Fibroblast of skin of left quadriceps (primary cell): ENCODE results near the gene IGSF21.
"Not testable (repeated sequence)": the region's sequence is repeated elsewhere in the genome, so short reads cannot be mapped to it uniquely, and the experiment has no call there.

Experiments
- DNase-seq, 2 experiments: peaks; one replicate each; pipeline ENCODE4 v3.0.0-alpha.2; 2013; ENCODE audit warnings: low read depth in 2 of 2

The IGSF21 gene

DNA sequence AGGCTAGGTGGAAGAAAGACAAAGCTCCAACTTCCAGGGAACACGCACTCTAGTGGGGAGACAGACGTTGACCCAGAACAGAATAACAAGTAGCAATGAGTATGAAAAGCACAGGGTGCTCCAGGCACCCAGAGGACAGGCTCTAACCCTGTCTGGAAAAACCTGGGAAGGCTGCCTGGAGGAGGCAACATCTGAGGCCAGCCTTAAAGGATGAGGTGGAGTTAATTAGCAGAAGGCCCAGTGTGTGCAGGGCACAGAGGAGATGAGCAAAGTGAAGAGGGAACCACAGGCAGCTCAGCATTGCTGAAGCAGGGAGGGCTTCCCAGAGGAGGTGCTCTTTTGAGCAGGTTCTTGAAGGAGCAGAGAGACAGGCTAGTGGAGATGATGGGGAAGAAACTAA lies 246.4 kb downstream of the IGSF21 start:
- no peak for DNase-seq

DNA sequence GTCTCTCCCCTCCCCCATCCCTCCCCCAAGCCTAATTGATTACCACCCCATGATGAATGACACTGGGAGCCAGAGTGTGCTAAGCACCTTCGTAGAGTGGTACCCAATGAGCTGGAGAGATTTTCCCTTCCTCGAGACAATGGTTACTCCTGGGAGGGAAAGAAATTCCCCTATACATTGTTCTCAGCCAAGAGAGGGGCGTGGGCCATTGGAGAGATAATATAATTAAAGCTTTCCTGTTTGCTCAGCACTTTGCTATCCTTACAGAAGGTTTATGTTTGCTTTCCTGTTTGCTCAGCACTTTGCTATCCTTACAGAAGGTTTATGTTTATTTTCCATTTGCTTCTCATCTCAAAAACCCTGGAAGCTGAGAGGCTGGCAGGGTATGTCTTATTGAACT lies 247.0 kb downstream of the IGSF21 start:
- no peak for DNase-seq

DNA sequence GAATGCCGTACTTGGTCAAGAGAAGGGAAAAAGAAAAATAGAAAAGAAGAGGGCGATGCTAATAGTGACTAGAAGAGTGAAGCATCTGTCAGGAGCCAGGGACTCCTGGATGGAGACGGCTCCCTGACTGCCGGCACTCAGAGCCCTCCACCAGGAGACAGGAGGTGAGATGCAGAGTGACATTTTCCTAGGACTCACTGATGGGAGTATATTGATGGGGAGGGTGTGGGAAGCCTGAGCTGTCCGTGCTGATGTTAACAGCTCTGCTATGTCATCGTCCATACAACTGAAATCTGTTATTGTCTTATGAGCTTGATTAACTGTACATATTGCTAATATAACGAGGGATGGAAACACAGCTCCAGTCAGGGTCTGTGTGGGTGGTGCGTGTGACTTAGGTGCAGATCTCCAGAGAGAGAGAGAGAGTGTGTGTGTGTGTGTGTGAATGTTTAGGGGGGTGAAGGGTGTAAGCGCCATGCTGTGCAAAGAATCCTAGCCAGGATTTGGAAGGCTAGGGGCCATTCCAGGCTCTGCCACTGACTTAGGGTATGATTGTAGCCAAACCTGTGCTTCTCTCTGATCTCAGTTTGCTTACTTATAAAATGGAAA lies 250.1 kb downstream of the IGSF21 start:
- no peak for DNase-seq

DNA sequence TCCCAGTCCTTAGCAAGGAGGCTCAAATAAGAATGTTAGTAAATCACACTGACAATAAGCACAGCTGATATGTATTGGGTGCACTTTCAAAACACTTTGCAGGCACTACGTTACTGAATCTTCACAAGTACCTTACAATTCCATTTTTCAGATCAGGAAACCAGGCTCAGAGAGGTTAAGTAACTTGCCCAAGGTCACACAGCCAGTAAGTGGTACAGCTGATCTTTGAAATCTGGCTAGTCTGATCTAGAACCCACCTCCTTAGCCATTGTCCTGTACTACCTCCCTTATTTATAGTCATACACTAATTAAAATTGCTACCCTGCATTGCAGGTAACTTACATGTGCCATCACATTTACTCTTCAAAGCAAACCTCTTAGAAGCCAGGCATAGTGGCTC lies 251.0 kb downstream of the IGSF21 start:
- no peak for DNase-seq

DNA sequence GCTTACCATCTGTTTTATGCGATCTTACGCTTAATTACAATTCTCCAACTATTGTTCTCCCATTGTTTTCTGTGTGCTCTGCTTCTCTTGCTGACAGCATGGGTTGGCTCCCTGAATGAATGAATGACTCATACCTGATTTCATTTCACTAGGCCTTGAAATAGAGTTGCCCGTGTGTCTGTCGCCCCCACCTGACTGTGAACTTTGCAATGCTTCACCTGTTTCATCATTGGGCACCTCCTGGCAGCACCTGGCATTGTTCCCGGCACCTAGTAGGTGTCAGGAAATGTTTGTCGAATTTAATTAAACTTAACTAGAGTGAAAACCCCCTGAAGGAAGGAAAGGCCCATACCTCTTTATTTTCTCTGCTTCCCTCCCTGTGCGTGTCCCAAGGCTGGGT lies 252.7 kb downstream of the IGSF21 start:
- no peak for DNase-seq

DNA sequence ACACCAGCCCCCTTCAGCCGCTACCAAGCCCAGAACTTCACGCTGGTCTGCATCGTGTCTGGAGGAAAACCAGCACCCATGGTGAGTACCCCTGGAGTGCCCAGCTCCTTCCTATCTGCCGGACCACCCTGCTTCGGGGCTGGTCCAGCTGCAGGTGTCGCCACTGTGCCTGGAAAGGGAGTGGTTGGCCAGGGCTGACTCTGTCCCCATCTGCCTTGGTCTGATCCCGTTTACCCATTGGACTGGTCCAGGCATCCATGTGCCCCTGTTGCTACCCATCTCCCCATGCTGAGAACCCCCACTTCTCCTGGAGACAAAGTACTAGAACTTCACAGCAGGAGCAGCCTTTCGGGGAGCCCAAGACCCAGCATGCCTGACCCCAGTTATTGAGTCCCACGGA lies 254.6 kb downstream of the IGSF21 start:
- no peak for DNase-seq

DNA sequence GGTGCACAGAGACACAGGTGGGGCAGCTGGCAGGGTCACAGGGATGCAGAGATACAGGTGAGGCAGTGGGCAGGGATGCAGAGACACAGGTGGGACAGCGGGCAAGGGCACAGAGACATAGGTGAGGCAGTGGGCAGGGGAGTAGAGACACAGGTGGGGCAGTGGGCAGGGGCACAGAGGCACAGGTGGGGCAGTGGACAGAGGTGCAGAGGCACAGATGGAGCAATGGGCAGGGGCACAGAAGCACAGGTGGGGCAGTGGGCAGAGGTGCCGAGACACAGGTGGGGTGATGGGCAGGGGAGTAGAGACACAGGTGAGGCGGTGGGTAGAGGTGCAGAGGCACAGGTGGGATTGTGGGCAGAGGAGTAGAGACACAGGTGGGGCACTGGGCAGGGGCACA lies 255.8 kb downstream of the IGSF21 start:
- DNase-seq = no peak

DNA sequence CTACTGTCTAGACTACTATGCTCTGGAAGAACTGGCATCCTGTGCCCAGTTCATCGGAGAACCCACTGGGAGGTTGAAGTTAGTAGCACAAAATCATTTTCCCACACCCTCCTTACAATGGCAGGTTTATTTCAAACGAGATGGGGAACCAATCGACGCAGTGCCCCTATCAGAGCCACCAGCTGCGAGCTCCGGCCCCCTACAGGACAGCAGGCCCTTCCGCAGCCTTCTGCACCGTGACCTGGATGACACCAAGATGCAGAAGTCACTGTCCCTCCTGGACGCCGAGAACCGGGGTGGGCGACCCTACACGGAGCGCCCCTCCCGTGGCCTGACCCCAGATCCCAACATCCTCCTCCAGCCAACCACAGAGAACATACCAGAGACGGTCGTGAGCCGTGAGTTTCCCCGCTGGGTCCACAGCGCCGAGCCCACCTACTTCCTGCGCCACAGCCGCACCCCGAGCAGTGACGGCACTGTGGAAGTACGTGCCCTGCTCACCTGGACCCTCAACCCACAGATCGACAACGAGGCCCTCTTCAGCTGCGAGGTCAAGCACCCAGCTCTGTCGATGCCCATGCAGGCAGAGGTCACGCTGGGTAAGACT lies 257.6 kb downstream of the IGSF21 start:
- no peak for DNase-seq

DNA sequence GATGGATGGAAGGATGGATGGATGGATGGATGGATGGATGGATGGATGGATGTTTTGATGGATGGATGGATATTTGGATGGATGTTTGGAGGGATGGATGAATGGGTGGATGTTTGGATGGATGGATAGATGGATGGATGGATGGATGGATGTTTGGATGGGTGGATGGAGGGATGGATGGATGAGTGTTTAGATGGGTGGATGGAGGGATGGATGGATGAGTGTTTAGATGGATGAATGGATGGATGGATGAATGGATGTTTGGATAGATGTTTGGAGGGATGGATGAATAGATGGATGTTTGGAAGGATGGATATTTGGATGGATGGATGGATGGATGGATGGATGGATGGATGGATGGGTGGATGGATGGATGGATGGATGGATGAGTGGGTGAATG lies 264.9 kb downstream of the IGSF21 start:
- DNase-seq = not testable (repeated sequence)

DNA sequence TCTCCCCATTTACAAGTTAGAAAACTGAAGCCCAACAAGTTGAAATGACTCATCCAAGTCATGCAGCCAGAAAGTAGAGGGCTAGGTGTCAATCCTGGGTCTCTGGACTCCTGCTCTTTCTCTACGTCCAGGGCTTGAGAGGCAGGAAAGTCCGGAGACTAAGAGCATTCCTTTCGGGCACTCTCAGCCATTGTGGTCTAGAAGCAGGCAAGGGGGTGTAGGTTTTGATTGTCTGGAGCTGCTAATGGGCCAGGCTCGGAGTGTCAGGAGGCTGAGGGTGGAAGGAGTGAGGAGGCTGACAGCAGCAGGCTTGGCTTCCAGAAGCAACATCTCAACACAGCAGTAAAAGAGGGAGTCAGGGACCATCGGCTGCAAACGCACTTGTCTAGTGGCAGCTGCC lies 265.6 kb downstream of the IGSF21 start:
- DNase-seq = no peak

DNA sequence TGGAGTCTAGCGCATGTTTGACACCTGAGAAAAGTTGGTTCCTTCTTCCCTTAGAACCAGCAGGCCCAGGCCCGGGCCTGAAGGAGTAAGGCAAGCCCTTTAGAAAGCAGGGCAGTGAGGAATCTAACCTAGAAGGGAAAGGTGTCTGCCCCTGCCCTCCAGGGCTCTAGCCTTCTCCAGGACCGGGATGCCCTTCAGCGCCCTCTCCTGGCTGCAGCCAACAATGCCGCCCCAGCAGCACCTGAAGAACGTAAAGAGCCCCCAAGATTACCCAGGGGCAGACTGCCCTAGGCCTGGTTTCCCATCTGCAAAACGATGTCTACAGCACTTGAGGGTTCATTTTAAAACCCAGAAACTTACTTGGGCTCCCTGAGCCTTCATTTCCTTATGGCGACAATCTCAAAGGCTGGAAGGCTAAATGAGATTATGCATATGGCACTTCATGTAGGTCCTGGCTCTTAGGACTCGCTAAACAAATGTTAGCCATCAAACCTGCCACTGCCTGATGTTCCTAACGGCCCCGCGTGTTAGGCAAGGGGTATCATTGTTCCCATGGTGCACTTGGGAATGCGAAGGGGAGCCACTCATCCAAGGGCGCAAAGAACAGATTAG lies 266.4 kb downstream of the IGSF21 start:
- no peak for DNase-seq

DNA sequence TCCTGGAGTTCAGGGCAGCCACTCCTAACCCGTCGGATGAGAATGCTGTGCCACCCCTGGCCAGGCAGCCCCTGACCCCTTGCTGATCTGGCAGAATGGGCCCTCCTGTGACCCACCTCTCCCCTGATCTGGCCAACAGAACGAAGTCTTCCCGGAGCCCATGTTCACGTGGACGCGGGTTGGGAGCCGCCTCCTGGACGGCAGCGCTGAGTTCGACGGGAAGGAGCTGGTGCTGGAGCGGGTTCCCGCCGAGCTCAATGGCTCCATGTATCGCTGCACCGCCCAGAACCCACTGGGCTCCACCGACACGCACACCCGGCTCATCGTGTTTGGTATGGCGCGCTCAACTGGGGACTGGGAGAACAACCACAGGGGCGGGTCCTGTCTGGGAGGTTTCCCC lies 269.1 kb downstream of the IGSF21 start:
- DNase-seq = no peak

DNA sequence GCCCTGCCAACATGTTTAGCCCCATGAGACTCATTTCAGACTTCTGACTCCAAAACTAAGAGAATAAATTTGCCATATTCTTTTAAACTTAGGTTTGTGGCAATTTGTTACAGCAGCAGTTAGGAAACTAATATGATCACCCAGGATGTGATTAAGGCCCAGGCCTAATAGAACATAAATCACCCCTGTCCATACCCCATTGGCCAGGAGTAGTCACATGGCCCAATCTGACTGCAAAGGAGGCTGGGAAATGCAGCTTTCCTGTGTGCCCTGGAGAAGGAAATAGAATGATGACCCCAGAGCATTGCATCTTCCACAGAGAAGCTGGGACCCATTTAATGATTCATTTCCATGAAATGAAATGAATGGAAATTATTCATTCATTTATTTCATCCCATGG lies 272.7 kb downstream of the IGSF21 start:
- no peak for DNase-seq

DNA sequence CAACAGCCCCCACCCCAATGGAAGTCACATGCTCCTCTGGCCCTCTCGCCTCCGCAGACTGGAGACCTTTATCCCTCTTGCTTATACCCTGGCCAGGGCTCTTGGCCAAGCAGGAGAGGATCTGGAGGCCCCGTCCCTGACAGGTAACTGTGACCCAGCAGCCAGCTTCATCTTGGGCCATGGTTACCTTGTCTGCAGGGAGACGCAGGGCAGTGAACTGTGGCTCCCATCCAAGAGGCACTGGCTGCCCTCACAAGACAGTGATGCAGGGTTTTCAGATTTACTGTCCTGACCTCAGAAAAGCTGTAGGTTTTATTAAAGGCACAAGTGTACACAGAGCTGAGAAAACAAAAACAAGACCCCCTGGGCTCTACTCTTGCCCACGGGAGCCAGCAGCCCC lies 276.5 kb downstream of the IGSF21 start:
- no peak for DNase-seq

DNA sequence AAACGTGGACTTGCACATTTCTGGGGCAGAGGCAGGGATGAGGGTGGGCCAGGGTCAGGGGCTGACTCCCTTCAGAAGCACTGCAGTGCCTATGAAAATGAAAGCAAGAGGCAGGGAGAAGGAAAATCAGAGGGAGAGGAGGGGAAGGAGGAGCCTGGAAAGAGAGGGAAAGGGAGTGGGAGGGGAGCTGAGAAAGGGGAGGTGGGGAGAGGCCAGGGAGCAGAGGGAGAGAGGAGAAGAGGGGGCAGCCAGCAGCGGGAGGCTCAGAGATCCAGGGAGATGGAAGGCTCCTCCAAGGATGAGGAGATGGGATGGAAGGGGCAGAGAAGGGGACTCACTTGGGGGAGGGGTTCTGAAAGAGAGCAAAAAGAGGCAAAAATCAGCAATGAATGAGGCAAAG lies 276.9 kb downstream of the IGSF21 start:
- DNase-seq = no peak

DNA sequence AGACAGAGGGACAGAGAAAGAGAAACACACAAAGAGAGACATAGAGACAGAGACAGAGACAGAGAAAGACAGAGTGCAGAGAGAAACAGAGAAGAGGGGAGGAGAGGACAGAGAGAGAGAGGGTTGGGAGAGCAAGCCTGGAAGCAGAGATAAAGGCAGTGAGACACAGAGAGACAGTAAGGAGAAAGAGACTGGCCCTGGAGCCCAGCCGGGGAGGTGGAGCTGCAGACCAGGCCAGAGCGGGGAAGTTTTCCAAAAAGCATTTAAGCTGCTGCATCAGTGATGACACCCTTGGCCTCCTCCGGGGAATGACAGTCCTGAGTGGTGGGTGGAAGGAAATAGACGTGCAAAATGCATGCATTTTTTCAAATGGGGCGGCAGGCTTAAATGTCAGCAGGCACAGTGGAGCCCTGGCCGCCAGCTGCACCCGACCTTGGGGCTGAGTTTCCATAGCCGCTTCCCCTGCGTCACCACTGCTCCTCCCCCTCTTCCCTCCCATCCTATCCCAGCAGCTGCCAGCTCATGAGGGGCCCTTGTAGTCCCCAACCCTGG lies 277.7 kb downstream of the IGSF21 start:
- DNase-seq = no peak

DNA sequence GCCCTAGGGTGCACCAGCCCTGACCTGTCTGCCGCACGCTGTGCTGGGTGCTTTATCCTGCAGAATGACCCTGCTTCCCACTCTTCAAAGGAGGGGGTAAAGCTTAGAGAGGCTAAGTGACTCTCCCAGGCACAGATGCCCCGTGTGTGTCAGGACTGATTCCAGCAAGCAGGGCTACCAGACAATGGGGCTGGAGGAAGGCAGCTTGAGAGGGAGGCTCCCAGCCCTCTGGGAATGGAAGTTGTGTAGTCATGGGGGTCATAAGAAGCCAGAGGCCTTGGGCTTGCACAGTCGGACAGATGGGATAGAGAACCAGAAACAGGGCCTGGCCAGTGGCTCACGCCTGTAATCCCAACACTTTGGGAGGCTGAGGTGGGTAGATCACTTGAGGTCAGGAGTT lies 279.0 kb downstream of the IGSF21 start:
- DNase-seq = no peak

DNA sequence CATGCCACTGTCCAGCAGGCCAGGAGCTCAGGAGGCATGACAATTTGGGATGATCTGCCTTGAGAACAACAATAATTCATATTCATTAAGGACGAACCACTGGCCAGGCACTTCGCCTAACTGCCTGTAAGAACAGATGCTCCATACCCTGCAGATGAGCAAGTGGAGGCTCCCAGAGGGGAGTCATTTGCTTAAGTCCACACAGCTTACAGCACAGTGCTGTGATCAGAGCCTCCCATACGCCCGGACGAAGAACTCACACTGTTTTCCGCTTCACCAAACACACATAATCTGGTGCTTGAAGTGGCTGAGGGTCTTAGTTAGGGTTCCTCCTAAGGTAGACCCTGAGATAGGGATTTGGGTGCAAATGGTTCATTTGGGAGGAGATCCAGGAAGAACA lies 279.7 kb downstream of the IGSF21 start:
- DNase-seq = no peak

DNA sequence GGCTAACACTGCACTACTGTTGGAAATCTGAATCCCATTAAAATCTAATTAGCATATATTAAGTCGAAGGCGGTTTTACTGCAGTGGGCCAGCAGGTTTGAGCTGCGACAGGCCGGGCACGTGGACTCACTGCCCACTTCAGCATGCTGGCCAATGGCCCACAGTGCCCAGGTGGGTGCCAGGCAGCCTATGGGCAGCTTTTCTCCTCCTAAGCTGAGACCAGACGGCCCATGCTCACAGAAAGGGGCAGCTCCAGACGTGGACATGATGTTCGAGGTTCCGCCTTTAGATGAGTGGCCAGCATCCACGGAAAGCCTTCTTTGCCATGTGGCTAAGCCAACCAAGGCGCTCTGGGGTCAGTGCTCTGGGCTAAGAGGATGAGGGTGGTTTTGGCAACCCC lies 283.4 kb downstream of the IGSF21 start:
- no peak for DNase-seq

DNA sequence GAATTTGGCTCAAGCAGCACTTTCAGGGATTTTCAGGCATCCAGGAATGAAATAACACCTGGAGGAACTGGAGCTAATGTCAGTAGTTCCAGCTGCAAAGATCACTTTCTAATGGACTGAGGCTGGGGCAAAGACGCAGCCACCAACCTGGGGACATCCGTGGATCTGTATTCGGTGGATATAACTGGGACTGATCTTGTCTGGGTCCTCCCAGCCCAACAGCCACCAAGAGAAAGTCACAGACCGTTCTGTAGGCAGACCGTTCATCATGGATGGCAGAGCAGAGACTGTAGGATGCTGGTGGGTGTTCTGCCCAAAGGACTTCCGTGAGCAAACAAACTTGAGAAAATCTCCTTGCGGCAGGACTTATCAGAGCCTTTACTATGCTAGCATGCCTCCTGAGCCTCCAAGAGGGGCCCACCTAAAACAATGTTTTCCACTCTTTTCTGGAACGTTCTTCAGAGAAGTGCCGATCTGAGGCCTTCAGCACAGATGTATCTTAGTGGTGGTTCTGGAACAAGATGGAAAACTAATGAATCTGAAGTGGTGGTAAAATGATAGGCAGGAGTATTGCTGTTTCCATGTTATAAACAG lies 287.1 kb downstream of the IGSF21 start:
- no peak for DNase-seq

DNA sequence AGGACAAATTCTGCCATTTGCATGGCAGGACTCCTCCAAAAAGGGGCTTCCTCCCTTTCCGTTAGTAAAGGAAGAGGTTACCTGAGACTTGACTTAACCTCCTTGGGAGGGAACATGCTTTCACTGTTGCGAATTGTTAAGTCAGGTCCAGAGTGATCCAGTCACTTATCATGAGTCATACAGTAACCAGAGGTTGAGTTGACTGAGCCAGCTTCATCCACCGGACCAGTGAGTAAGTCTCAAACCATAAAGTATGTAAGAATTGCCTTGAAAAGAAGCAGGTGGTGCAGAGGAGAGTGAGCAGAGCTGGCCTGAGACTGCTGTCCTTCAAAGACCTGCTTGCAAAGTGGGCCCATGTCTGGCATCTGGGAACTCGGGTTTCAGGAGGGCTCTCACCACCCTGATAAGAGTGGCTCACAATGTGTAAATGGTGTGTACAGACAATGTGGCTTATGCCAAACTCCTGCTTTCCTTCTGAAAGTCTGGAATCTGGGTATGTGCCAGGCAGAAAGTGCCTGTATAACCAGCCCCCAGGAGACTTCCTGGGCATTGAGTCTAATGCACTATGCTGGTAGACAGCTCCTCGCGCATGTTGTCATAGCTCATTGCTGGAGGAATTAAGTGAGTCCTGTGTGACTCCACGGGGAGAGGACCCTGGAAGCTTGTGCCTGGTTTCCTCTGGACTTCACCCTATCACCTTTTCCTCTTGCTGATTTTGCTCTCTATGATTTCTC lies 288.8 kb downstream of the IGSF21 start:
- no peak for DNase-seq

DNA sequence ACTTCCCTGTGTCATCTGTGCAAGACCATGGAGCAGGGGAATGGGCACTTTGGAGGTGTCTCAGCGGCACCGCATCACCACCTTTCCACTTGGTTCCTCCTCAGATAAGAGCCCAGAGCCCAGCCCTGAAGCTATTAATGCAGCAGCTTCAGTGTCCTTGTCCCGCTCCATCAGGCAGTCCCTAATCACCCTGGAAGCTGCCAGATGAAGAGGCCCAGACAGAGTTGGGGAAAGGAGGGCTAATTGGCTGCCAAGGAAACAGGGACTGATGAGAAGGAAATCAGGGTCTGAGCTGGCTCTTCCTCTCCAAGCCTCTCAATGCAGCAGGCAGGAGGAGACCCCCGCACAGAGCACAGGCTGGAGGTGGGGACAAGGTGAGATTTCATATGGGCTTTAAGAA lies 290.0 kb downstream of the IGSF21 start:
- no peak for DNase-seq
